ENCODE measurements around the gene UBE2Z. TPM values are rescaled to one million over a fixed set of nuclear protein-coding genes. Genes with fewer than 3 reads are reported as not detected.

UBE2Z gene
- total RNA-seq, 1 experiment from 2014 or later: 131 TPM

DNA sequence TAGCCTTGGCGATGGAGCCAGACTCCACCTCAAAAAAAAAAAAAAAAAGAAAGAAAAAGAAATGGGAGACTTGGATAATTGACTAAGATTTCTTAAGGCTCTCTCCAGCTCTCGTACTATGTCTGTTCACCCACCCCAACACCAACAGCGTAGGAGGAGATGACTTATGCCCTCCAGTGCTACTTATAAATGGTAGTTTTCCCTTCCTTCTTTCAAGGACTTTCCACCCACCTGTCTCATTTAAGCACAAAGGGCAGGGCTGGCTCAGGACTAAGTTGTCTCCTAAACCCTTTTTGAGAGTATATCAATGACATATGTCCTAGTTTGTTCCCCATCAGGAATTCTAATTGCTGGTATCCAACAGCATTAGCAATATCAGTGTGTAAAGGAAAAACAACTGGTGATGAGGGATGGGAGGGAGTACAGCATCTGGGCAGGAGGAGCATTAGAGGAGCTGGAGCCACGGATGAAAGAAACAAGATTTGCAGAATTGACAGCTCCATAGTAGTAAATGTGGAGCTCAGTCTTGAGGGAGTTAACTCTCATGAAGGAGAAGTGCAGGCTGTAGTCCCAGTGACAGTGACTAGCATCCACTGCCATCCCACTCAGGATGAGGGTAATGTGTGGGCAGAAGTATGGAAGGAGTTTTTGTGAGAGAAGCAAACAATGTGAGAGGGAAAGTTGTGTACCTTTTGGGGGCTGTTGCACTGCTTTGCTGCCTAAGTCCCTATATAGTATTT is 17.2 kb downstream of the UBE2Z start:
- H3K9ac ChIP-seq (ENCODE audit: low read length): no peak overlapping the region
- intact Hi-C loops (cut with micrococcal nuclease): no loop called here
- peaks cover 87% of the 10 kb centered on the region for H3K36me3 ChIP-seq (ENCODE audit: low read depth, low read length)
- H3K4me3 ChIP-seq (ENCODE audit: low read length): no peak overlapping the region
- 0 out of 2 replicates have a peak, but pooled peaks cover 4% of the 10 kb centered on the region for H3K79me2 ChIP-seq (ENCODE audit: low read length)
- H3K4me2 ChIP-seq (ENCODE audit: low read length): no peak overlapping the region
- ATAC-seq: no peak
- peaks cover 3% of the 10 kb centered on the region; the same call in 1 of the 2 replicates for H4K20me1 ChIP-seq (ENCODE audit: low read length)
- no peaks in the 10 kb centered on the region for H3K4me1 ChIP-seq (ENCODE audit: insufficient read depth, low read length)
- TF ChIP-seq, protein P1, sequence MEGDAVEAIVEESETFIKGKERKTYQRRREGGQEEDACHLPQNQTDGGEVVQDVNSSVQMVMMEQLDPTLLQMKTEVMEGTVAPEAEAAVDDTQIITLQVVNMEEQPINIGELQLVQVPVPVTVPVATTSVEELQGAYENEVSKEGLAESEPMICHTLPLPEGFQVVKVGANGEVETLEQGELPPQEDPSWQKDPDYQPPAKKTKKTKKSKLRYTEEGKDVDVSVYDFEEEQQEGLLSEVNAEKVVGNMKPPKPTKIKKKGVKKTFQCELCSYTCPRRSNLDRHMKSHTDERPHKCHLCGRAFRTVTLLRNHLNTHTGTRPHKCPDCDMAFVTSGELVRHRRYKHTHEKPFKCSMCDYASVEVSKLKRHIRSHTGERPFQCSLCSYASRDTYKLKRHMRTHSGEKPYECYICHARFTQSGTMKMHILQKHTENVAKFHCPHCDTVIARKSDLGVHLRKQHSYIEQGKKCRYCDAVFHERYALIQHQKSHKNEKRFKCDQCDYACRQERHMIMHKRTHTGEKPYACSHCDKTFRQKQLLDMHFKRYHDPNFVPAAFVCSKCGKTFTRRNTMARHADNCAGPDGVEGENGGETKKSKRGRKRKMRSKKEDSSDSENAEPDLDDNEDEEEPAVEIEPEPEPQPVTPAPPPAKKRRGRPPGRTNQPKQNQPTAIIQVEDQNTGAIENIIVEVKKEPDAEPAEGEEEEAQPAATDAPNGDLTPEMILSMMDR (conservative IDR thresholded peaks at IDR 0.05; ENCODE audit: low read depth, low read length): no peak
- TF ChIP-seq EZH2phosphoT487 (IDR thresholded peaks at IDR 0.05; ENCODE audit: borderline replicate concordance, low read length): no peak
- BruUV-seq (replicated peaks): no TSS peak
- H3K9me2 ChIP-seq (replicated peaks; ENCODE audit: low read length): no peaks in the 10 kb centered on the region
- ChIA-PET POLR2A (ENCODE audit: unreplicated experiment) (no interaction called here), CTCF (no interaction called here)
- no peak for DNase-seq
- peaks cover 8% of the 10 kb centered on the region for H3F3A ChIP-seq (ENCODE audit: low read length, unreplicated experiment)
- no peak overlapping the region for H3K27ac ChIP-seq (ENCODE audit: low read length)
- H3K9me3 ChIP-seq (ENCODE audit: low read length): no peaks in the 10 kb centered on the region
- H3K27me3 ChIP-seq (ENCODE audit: low read length): no peaks in the 10 kb centered on the region
- H2AFZ ChIP-seq (ENCODE audit: low read length): no peak overlapping the region

DNA sequence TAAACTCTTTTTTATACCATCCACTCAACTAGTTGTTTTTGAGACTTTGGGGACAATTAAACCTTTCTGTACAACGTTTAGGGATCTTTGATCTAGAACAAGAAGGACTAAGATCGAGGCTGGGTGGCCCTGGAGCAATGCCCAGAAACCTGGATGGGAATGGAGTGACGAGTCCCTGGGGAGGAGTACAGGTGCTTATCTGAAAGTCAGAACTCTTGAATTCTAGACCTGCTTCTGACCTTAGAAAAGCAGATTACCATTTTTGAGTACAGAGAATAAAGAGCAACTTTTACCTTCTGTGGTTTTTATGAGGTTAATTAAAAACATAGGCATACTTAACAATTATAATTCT is 17.8 kb downstream of the UBE2Z start:
- Histone ChIP-seq H3K4me3 (ENCODE audit: low read length) (no peak overlapping the region), H3F3A (ENCODE audit: low read length, unreplicated experiment) (peaks cover 11% of the 10 kb centered on the region), H3K27me3 (ENCODE audit: low read length) (no peaks in the 10 kb centered on the region), H2AFZ (ENCODE audit: low read length) (no peak overlapping the region), H3K36me3 (ENCODE audit: low read depth, low read length) (peaks cover 87% of the 10 kb centered on the region), H3K27ac (ENCODE audit: low read length) (no peak overlapping the region), H3K9me2 (replicated peaks; ENCODE audit: low read length) (no peaks in the 10 kb centered on the region), H4K20me1 (ENCODE audit: low read length) (peaks cover 3% of the 10 kb centered on the region; the same call in 1 of the 2 replicates), H3K9ac (ENCODE audit: low read length) (no peak overlapping the region), H3K4me1 (ENCODE audit: insufficient read depth, low read length) (no peaks in the 10 kb centered on the region), H3K79me2 (ENCODE audit: low read length) (no peaks in the 10 kb centered on the region), H3K4me2 (ENCODE audit: low read length) (no peak overlapping the region), H3K9me3 (ENCODE audit: low read length) (no peaks in the 10 kb centered on the region)
- ChIA-PET CTCF (no interaction called here), POLR2A (ENCODE audit: unreplicated experiment) (no interaction called here)
- TF ChIP-seq, protein P1 (conservative IDR thresholded peaks at IDR 0.05; ENCODE audit: low read depth, low read length): no peak
- TF ChIP-seq EZH2 (IDR thresholded peaks at IDR 0.05; ENCODE audit: low read length, unreplicated experiment): no peak
- TF ChIP-seq EZH2phosphoT487 (IDR thresholded peaks at IDR 0.05; ENCODE audit: borderline replicate concordance, low read length): no peak
- ATAC-seq: no peak
- intact Hi-C loops (cut with micrococcal nuclease): no loop called here
- DNase-seq: no peak
- no TSS peak for BruUV-seq (replicated peaks)

DNA sequence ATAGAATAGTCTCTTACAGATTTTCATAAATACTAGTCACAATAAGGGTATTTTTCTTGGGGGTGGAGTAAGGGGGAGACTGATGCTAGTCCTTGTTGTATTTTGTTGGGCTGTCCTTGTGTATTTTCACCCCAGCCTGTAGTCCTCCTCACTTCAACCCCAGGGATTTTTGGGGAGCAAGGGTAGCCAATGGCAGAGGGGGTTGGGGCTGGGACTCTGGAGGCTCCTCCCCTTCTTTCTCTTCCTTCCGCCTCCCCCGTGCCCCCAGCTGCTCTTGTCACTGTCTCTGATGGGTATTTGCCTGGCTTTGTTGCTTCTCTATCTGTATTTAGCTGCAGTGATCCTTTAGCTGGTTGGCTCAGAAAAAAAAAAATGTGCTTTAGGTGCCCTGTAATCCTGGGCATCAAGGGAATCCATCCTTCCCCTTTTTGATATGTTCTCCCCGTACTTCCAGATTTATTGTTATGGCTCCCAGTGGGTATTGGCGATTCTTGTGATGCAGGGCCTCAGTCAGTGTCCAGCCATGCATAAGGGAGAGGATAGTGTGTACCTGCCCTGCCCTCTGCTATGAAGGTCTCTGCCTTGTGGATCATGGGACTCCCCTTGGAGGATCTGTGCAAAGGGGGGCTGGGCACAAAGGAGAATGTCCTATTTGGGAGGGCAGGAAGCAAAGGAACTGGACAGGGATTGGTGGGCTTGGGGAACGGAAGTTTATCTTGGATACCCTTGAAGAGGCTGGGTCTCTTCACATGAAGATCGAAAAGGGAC is 20.0 kb downstream of the UBE2Z start:
- Histone ChIP-seq H3K9me2 (replicated peaks; ENCODE audit: low read length) (no peaks in the 10 kb centered on the region), H3K4me3 (ENCODE audit: low read length) (no peak overlapping the region), H3K4me2 (ENCODE audit: low read length) (no peak overlapping the region), H3F3A (ENCODE audit: low read length, unreplicated experiment) (peaks cover 13% of the 10 kb centered on the region), H3K27ac (ENCODE audit: low read length) (no peak overlapping the region), H3K4me1 (ENCODE audit: insufficient read depth, low read length) (no peaks in the 10 kb centered on the region), H3K27me3 (ENCODE audit: low read length) (no peaks in the 10 kb centered on the region), H4K20me1 (ENCODE audit: low read length) (peaks cover 3% of the 10 kb centered on the region; the same call in 1 of the 2 replicates), H3K9ac (ENCODE audit: low read length) (no peak overlapping the region), H3K9me3 (ENCODE audit: low read length) (no peaks in the 10 kb centered on the region), H3K79me2 (ENCODE audit: low read length) (no peaks in the 10 kb centered on the region), H2AFZ (ENCODE audit: low read length) (no peak overlapping the region), H3K36me3 (ENCODE audit: low read depth, low read length) (peaks cover 89% of the 10 kb centered on the region)
- ChIA-PET POLR2A (ENCODE audit: unreplicated experiment) (no interaction called here), CTCF (no interaction called here)
- ATAC-seq (no peak), DNase-seq (no peak)
- TSS peak; percentile 15 for BruUV-seq (replicated peaks)
- intact Hi-C loops (cut with micrococcal nuclease): no loop called here
- TF ChIP-seq EZH2phosphoT487 (IDR thresholded peaks at IDR 0.05; ENCODE audit: borderline replicate concordance, low read length): no peak
- no peak for TF ChIP-seq EZH2 (IDR thresholded peaks at IDR 0.05; ENCODE audit: low read length, unreplicated experiment)
- TF ChIP-seq, protein P1 (conservative IDR thresholded peaks at IDR 0.05; ENCODE audit: low read depth, low read length): no peak

Data from PC-3 (cell line).